Muscle of leg (tissue), 16 donors: ENCODE measurements around the gene SNTA1. TPM values are rescaled to one million over a fixed set of nuclear protein-coding genes. Genes with fewer than 3 reads are reported as not detected.
"Not testable (repeated sequence)": the region's sequence is repeated elsewhere in the genome, so short reads cannot be mapped to it uniquely, and the experiment has no call there.

Experiments
- DNase-seq: peaks from one replicate; pipeline ENCODE4 v3.0.0; 2013
- H3K27ac ChIP-seq: one replicate; pipeline ENCODE4 v1.5.1; 2013; ENCODE audit warnings: mild to moderate bottlenecking, low read length, control low read depth
- H3K27me3 ChIP-seq: one replicate; pipeline ENCODE4 v1.6.1; 2013; ENCODE audit warnings: low read length; ENCODE audit not compliant: control insufficient read depth, insufficient read depth
- H3K36me3 ChIP-seq: one replicate; pipeline ENCODE4 v1.6.1; 2013; ENCODE audit warnings: low read length; ENCODE audit not compliant: control insufficient read depth, insufficient read depth
- H3K4me1 ChIP-seq: one replicate; pipeline ENCODE4 v1.6.1; 2013; ENCODE audit warnings: low read length; ENCODE audit not compliant: control insufficient read depth, insufficient read depth
- H3K4me3 ChIP-seq: one replicate; pipeline ENCODE4 v1.5.1; 2013; ENCODE audit warnings: low read length, control low read depth
- H3K9me3 ChIP-seq: replicated peaks from 2 replicates; pipeline ENCODE4 v1.6.1; 2013; ENCODE audit warnings: low read depth, low read length; ENCODE audit not compliant: control insufficient read depth
- WGBS: methylation state at CpG from one replicate; pipeline ENCODE4 v1.1.5; 2013; ENCODE audit warnings: missing lambda C conversion rate; ENCODE audit not compliant: insufficient coverage; 5-methylcytosine and 5-hydroxymethylcytosine counted together
- long read RNA-seq, 11 donors: transcript quantifications; one replicate each; lab custom pipeline, GENCODE V29; 2026
- polyA plus RNA-seq, 8 donors: library from polyadenylated mRNA; unstranded; fragments of 120-200 nt; gene quantifications; one replicate each; pipeline versions ENCODE4 v1.2.1 to v1.2.3, GENCODE V29; 2013; ENCODE audit warnings: inconsistent platforms in 1 of 8, low replicate concordance in 1 of 8; ENCODE audit not compliant: insufficient read length in 8 of 8, insufficient read depth in 1 of 8
- total RNA-seq: library from RNA; stranded (reverse); fragments of 120-200 nt; gene quantifications from one replicate; pipeline ENCODE4 v1.2.4, GENCODE V29; 2013

The SNTA1 gene
- 33.6 TPM for total RNA-seq
- 10 to 100 TPM; 20.9 to 42.4 (median 30.5) TPM for polyA plus RNA-seq
- long read RNA-seq, donor 1, transcript SNTA1-201 (8 exons, 2,342 nt): major isoform, 10 of 10 reads
- long read RNA-seq, donor 1, partial matches to known transcripts: 0 of 10 reads
- long read RNA-seq, donor 1, other reads (novel, unspliced or antisense): 0 of 10 reads
- long read RNA-seq, donor 2, partial matches to known transcripts: 0 of 1 reads
- long read RNA-seq, donor 2, other reads (novel, unspliced or antisense): 0 of 1 reads
- long read RNA-seq, donor 3, transcript SNTA1-201 (8 exons, 2,342 nt): major isoform, 7 of 7 reads
- long read RNA-seq, donor 3, partial matches to known transcripts: 0 of 7 reads
- long read RNA-seq, donor 3, other reads (novel, unspliced or antisense): 0 of 7 reads
- long read RNA-seq, donor 4, transcript SNTA1-201 (8 exons, 2,342 nt): major isoform, 5 of 5 reads
- long read RNA-seq, donor 4, partial matches to known transcripts: 0 of 5 reads
- long read RNA-seq, donor 4, other reads (novel, unspliced or antisense): 0 of 5 reads
- long read RNA-seq, donor 5, transcript SNTA1-201 (8 exons, 2,342 nt): major isoform, 16 of 16 reads
- long read RNA-seq, donor 5, partial matches to known transcripts: 0 of 16 reads
- long read RNA-seq, donor 5, other reads (novel, unspliced or antisense): 0 of 16 reads
- long read RNA-seq, donor 6, transcript SNTA1-201 (8 exons, 2,342 nt): major isoform, 28 of 39 reads
- long read RNA-seq, donor 6, partial matches to known transcripts: 11 of 39 reads
- long read RNA-seq, donor 6, other reads (novel, unspliced or antisense): 0 of 39 reads
- long read RNA-seq, donor 7, transcript SNTA1-201 (8 exons, 2,342 nt): major isoform, 9 of 9 reads
- long read RNA-seq, donor 7, partial matches to known transcripts: 0 of 9 reads
- long read RNA-seq, donor 7, other reads (novel, unspliced or antisense): 0 of 9 reads
- long read RNA-seq, donor 8, partial matches to known transcripts: 0 of 2 reads
- long read RNA-seq, donor 8, other reads (novel, unspliced or antisense): 0 of 2 reads
- long read RNA-seq, donor 9, transcript SNTA1-201 (8 exons, 2,342 nt): major isoform, 7 of 12 reads
- long read RNA-seq, donor 9, partial matches to known transcripts: 5 of 12 reads
- long read RNA-seq, donor 9, other reads (novel, unspliced or antisense): 0 of 12 reads
- long read RNA-seq, donor 10, transcript SNTA1-201 (8 exons, 2,342 nt): major isoform, 11 of 25 reads
- long read RNA-seq, donor 10, partial matches to known transcripts: 14 of 25 reads
- long read RNA-seq, donor 10, other reads (novel, unspliced or antisense): 0 of 25 reads
- long read RNA-seq, donor 11, transcript SNTA1-201 (8 exons, 2,342 nt): major isoform, 11 of 11 reads
- long read RNA-seq, donor 11, partial matches to known transcripts: 0 of 11 reads
- long read RNA-seq, donor 11, other reads (novel, unspliced or antisense): 0 of 11 reads

GRCh38 chr20:33443512-33444239 is at the start of gene SNTA1:
SNTA1 (minus strand) TSS chr20:33443763; CDS start chr20:33443620, 143 bp downstream.
- peak within 1 kb of the TSS; percentile 72 for H3K27ac ChIP-seq
- no peaks in the 10 kb centered on the region for H3K36me3 ChIP-seq
- H3K9me3 ChIP-seq: peaks cover 2% of the 10 kb centered on the region
- H3K4me3 ChIP-seq: peak within 1 kb of the TSS; percentile 64
- DNase-seq: peak; percentile 89
- WGBS: under 1% methylated on average over 75 of the region's 75 CpGs
- H3K27me3 ChIP-seq: peaks cover 4% of the 10 kb centered on the region
- H3K4me1 ChIP-seq: peaks cover 17% of the 10 kb centered on the region

- no CpG with 5 or more reads among the region's 8 CpGs for WGBS
- Histone ChIP-seq H3K27ac (peak overlapping the region; percentile 91), H3K4me3 (peak overlapping the region; percentile 93), H3K9me3 (no peaks in the 10 kb centered on the region), H3K36me3 (no peaks in the 10 kb centered on the region), H3K27me3 (no peaks in the 10 kb centered on the region), H3K4me1 (peaks cover 12% of the 10 kb centered on the region)
- no peak for DNase-seq
Observed at GRCh38 chr20:33490934-33491656, 47.5 kb upstream of the SNTA1 start.

DNA sequence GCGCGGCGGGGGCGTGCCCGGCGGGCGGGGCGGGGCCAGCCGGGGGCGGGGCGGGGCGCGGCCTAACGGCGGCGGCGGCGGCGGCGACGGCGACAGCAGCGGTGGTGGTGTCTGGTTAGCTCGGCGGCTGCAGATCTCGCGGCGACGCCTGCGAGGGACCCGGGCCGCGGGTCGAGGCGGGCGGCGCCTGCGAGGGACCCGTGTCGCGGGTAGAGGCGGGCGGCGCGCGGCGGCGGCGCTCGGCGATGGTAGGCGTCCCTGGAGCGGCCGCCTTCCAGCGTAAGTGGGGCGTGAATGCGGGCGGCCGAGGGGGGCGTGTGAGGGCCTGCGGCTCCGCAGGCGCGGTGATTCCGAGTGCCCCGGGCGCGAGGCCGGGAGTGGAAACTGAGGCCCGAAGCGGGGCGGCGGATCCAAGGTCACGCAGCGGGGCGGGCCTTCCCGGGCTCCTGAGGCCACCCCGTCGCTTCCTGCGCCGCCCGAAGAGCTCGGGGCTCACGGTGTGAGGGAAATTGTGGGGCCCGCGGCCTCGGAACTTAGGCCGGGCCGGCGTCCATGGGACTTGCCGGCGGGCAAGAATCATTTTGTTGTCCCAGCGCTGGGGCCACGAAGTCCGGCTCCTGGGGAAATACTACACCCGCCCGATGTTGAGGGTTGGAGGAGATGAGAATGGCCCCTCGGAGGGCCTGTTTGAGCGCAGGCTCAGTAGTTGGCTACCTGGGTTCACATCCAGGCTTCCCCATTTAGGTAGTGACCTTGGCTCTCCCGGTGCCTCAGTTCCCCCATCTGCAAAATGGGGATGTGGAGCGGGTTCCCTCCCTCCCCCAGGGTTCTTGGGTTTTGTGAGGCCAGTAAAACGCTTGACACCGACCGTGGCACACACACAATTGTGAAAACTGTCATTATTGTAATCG is 46.7 kb upstream of the SNTA1 start, which contains the start of gene CBFA2T2:
Gene CBFA2T2, plus strand, starts transcription at position 74 of the 911 bp plus-strand sequence. Its CDS starts 172 bp downstream, at position 246.
- Histone ChIP-seq H3K27ac (peak within 1 kb of the TSS; percentile 96), H3K4me3 (peak within 1 kb of the TSS; percentile 93), H3K36me3 (no peaks in the 10 kb centered on the region), H3K4me1 (peaks cover 12% of the 10 kb centered on the region), H3K9me3 (no peaks in the 10 kb centered on the region), H3K27me3 (no peaks in the 10 kb centered on the region)
- WGBS: under 1% methylated on average over 94 of the region's 105 CpGs
- peak; percentile 84 for DNase-seq

DNA sequence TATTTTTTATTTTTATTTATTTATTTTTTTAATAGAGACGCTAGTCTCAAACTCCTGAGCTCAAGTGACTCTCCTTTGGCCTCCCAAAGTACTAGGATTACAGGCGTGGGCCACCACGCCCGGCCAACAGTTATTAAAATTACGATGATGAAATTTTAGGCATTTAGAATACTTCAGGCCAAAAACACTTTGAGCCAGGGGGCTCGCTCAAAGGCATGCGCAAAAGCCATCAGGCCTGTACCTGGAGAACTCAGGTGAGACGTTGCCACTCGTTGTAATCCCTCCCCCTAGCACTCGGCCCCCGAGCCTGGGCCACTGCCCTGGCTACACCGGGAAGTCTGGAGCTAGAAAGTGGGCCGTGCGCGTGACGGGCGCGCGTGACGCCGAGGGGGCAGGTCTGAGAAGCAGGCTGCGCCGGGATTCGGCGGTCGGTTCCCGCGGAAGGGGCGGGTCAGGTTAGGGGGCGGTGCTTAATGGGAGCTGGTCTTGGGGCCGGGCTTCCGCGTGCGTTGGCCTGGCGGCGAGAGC is 46.0 kb upstream of the SNTA1 start:
- Histone ChIP-seq H3K4me1 (peaks cover 12% of the 10 kb centered on the region), H3K4me3 (peak overlapping the region; percentile 59), H3K36me3 (no peaks in the 10 kb centered on the region), H3K9me3 (no peaks in the 10 kb centered on the region), H3K27me3 (no peaks in the 10 kb centered on the region), H3K27ac (peak overlapping the region; percentile 96)
- WGBS: under 1% methylated on average over 22 of the region's 36 CpGs
- DNase-seq: peak; percentile 99

- WGBS: 95% methylated on average over 12 of the region's 32 CpGs
- H3K9me3 ChIP-seq, H3K36me3 ChIP-seq, H3K27me3 ChIP-seq, DNase-seq: not testable (repeated sequence)
- H3K4me1 ChIP-seq: peaks cover 12% of the 10 kb centered on the region
- H3K27ac ChIP-seq: peak overlapping the region; percentile 96
- peak overlapping the region; percentile 59 for H3K4me3 ChIP-seq
Observed at GRCh38 chr20:33488661-33489494, 45.3 kb upstream of the SNTA1 start.

- DNase-seq: no peak
- 89% methylated on average over 7 of the region's 10 CpGs for WGBS
- H3K4me1 ChIP-seq: peaks cover 12% of the 10 kb centered on the region
- H3K27ac ChIP-seq: no peak overlapping the region
- no peaks in the 10 kb centered on the region for H3K9me3 ChIP-seq
- no peak overlapping the region for H3K4me3 ChIP-seq
- no peaks in the 10 kb centered on the region for H3K27me3 ChIP-seq
- H3K36me3 ChIP-seq: no peaks in the 10 kb centered on the region
Observed at GRCh38 chr20:33488201-33488600, 44.6 kb upstream of the SNTA1 start.

DNA sequence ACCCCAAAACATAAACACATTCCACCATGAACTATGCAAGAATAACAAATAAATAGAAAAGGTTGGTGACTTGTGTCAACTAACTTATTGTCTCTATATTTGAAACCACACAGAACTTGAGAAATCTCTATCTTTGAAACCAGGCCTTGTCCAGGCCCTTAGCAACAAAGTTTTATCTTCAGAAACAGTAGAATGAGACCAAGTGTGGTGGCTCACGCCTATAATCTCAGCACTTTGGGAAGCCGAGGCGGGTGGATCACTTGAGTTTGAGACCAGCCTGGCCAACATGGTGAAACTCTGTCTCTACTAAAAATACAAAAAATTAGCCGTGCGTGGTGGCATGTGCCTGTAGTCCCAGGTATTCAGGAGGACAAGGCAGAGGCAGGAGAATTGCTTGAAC is 39.6 kb upstream of the SNTA1 start:
- not testable (repeated sequence) for H3K4me1 ChIP-seq, DNase-seq, H3K27me3 ChIP-seq, H3K4me3 ChIP-seq, H3K9me3 ChIP-seq, H3K27ac ChIP-seq, H3K36me3 ChIP-seq
- WGBS: 100% methylated on average over 2 of the region's 5 CpGs
